ENCODE measurements around the gene CSTPP1. TPM values are rescaled to one million over a fixed set of nuclear protein-coding genes. Genes with fewer than 3 reads are reported as not detected.

The CSTPP1 gene
- total and polyA plus RNA-seq, 2 donors (not counting 1 experiment from before 2014, with no cell fraction given) = 11.5 to 29.0 TPM

DNA sequence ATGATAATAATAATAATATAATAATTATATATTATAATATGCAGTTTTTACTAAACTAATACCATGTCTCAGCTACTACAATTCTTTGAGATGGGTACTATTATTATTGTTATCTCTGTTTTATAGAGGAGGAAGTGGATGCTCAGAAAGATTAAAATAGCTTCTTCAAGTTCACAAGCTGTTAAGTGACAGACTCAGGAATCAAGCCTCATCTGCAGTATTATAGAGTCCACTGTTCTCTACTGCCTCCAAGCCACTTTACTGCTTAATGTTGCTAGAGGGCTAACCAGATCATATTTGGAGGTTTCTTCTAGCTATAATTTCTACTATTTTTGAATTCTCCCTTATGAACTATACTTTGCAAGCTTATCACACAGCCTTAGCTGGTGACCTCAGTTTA, 62.7 kb downstream of the CSTPP1 start:
- Histone ChIP-seq H3K79me2 (ENCODE audit: control insufficient read depth, insufficient read depth, low read length) (no peaks in the 10 kb centered on the region), H3K27me3 (replicated peaks in 1 of 4; ENCODE audit: control extremely low read depth in 1 of 4, control insufficient read depth in 3 of 4, insufficient read depth in 4 of 4, low read length in 3 of 4) (no peaks in the 10 kb centered on the region), H3K9me3 (ENCODE audit: control extremely low read depth in 1 of 3, control insufficient read depth in 2 of 3, insufficient read depth in 1 of 3, low read length in 2 of 3) (peaks cover 0 to 1% (median 0%) of the 10 kb centered on the region in 3 donors), H3K9ac (ENCODE audit: low read length) (no peak overlapping the region), H3K36me3 (replicated peaks in 1 of 2; ENCODE audit: control extremely low read depth in 1 of 2, control insufficient read depth in 1 of 2, extremely low read depth in 1 of 2, insufficient read depth in 2 of 2, low read length in 1 of 2) (peaks cover 2 to 3% of the 10 kb centered on the region in 2 experiments), H4K20me1 (ENCODE audit: control insufficient read depth, insufficient read depth, low read length, poor library complexity, severe bottlenecking) (no peaks in the 10 kb centered on the region), H3K4me1 (ENCODE audit: control insufficient read depth in 2 of 2, insufficient read depth in 2 of 2, low read length in 2 of 2) (peaks cover 23 to 24% of the 10 kb centered on the region in 2 donors), H3K4me3 (ENCODE audit: control extremely low read depth in 1 of 5, extremely low read depth in 1 of 5, insufficient read depth in 1 of 5, low read depth in 2 of 5, low read length in 4 of 5) (no peak overlapping the region), H2AFZ (ENCODE audit: insufficient read depth, low read depth, low read length, poor library complexity, severe bottlenecking) (no peak overlapping the region), H3K4me2 (replicated peaks; ENCODE audit: low read depth, low read length, poor library complexity, severe bottlenecking) (no peak overlapping the region), H3K27ac (ENCODE audit: low read length in 2 of 2) (no peak overlapping the region)
- H3K9me3 Mint-ChIP-seq (ENCODE audit: insufficient read depth) = no peaks in the 10 kb centered on the region
- no peak overlapping the region for H3K4me3 Mint-ChIP-seq
- TF ChIP-seq, protein P1, sequence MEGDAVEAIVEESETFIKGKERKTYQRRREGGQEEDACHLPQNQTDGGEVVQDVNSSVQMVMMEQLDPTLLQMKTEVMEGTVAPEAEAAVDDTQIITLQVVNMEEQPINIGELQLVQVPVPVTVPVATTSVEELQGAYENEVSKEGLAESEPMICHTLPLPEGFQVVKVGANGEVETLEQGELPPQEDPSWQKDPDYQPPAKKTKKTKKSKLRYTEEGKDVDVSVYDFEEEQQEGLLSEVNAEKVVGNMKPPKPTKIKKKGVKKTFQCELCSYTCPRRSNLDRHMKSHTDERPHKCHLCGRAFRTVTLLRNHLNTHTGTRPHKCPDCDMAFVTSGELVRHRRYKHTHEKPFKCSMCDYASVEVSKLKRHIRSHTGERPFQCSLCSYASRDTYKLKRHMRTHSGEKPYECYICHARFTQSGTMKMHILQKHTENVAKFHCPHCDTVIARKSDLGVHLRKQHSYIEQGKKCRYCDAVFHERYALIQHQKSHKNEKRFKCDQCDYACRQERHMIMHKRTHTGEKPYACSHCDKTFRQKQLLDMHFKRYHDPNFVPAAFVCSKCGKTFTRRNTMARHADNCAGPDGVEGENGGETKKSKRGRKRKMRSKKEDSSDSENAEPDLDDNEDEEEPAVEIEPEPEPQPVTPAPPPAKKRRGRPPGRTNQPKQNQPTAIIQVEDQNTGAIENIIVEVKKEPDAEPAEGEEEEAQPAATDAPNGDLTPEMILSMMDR (IDR thresholded peaks at IDR 0.05) = no peak
- TF ChIP-seq EZH2 (IDR thresholded peaks at IDR 0.05; ENCODE audit: borderline replicate concordance, insufficient read depth, low read depth, low read length, poor library complexity, severe bottlenecking) = no peak
- intact Hi-C loops (cut with micrococcal nuclease) = no loop called here
- ChIA-PET POLR2A (no interaction called here), CTCF (no interaction called here)
- H3K27ac Mint-ChIP-seq = no peak overlapping the region
- no peak for ATAC-seq (ENCODE audit: low read depth)
- no peak for DNase-seq
- no peaks in the 10 kb centered on the region for H3K27me3 Mint-ChIP-seq
- peaks cover 29% of the 10 kb centered on the region for H3K4me1 Mint-ChIP-seq

DNA sequence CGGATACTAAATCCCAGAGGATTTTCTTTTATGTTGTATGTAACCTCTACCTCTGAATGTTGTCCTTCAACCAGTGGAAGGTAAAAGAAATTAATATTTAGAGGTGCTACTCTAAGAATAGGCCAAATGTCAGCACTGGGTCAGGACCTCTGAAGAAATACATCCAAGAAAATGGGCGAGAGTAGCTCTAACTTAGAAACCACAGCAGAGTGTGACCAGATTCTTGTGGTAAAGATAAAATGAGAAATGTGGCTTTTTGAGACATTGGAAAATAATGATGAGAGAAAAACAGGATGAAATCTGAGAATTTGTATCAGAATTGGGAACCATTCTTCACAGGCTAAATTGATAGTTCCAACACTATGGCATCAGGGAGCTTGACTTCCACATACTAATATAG, 63.5 kb downstream of the CSTPP1 start:
- Mint-ChIP-seq H3K4me1 (peaks cover 36% of the 10 kb centered on the region), H3K27ac (no peak overlapping the region), H3K4me3 (no peak overlapping the region), H3K27me3 (no peaks in the 10 kb centered on the region), H3K9me3 (ENCODE audit: insufficient read depth) (no peaks in the 10 kb centered on the region)
- Histone ChIP-seq H3K79me2 (ENCODE audit: control insufficient read depth, insufficient read depth, low read length) (no peaks in the 10 kb centered on the region), H3K9me3 (ENCODE audit: control extremely low read depth in 1 of 3, control insufficient read depth in 2 of 3, insufficient read depth in 1 of 3, low read length in 2 of 3) (peaks cover 0 to 1% (median 0%) of the 10 kb centered on the region in 3 donors), H3K36me3 (replicated peaks in 1 of 2; ENCODE audit: control extremely low read depth in 1 of 2, control insufficient read depth in 1 of 2, extremely low read depth in 1 of 2, insufficient read depth in 2 of 2, low read length in 1 of 2) (peaks cover 2 to 3% of the 10 kb centered on the region in 2 experiments), H4K20me1 (ENCODE audit: control insufficient read depth, insufficient read depth, low read length, poor library complexity, severe bottlenecking) (no peaks in the 10 kb centered on the region), H3K4me3 (ENCODE audit: control extremely low read depth in 1 of 5, extremely low read depth in 1 of 5, insufficient read depth in 1 of 5, low read depth in 2 of 5, low read length in 4 of 5) (no peak overlapping the region), H3K4me2 (replicated peaks; ENCODE audit: low read depth, low read length, poor library complexity, severe bottlenecking) (no peak overlapping the region), H3K9ac (ENCODE audit: low read length) (no peak overlapping the region), H3K4me1 (ENCODE audit: control insufficient read depth in 2 of 2, insufficient read depth in 2 of 2, low read length in 2 of 2) (peaks cover 30% of the 10 kb centered on the region in 2 donors), H3K27ac (ENCODE audit: low read length in 2 of 2) (no peak overlapping the region), H2AFZ (ENCODE audit: insufficient read depth, low read depth, low read length, poor library complexity, severe bottlenecking) (no peak overlapping the region), H3K27me3 (replicated peaks in 1 of 4; ENCODE audit: control extremely low read depth in 1 of 4, control insufficient read depth in 3 of 4, insufficient read depth in 4 of 4, low read length in 3 of 4) (no peaks in the 10 kb centered on the region)
- no peak for TF ChIP-seq EZH2 (IDR thresholded peaks at IDR 0.05; ENCODE audit: borderline replicate concordance, insufficient read depth, low read depth, low read length, poor library complexity, severe bottlenecking)
- TF ChIP-seq, protein P1 (IDR thresholded peaks at IDR 0.05) = no peak
- 60% methylated on average over 1 of the region's 2 CpGs for WGBS (ENCODE audit: insufficient coverage)
- DNase-seq (no peak), ATAC-seq (ENCODE audit: low read depth) (no peak)
- CTCF ChIA-PET = no interaction called here
- intact Hi-C loops (cut with micrococcal nuclease) = no loop called here
- POLR2A ChIA-PET = no interaction called here
